ENCODE results near the gene SCEL.

SCEL gene

DNA sequence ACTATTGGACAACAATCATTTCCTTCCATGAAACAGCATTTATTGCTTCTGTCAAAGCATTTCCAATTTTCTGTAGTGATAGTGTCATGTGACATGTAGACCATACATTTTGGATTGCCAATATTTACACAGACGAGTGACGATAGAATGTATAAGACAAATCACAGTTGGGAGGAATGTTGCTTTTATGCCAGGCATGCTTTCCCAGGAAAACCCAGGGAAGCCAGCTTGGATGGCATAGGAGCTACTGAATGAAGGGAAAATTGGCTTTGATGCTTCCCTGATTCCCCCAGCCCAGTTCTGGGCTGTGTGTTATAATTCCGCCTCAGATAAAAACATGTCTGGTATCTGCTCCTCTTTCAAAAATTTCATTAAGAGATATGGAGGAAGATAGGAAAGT is 22.5 kb downstream of the SCEL start (continued):
- TF ChIP-seq, protein P1, sequence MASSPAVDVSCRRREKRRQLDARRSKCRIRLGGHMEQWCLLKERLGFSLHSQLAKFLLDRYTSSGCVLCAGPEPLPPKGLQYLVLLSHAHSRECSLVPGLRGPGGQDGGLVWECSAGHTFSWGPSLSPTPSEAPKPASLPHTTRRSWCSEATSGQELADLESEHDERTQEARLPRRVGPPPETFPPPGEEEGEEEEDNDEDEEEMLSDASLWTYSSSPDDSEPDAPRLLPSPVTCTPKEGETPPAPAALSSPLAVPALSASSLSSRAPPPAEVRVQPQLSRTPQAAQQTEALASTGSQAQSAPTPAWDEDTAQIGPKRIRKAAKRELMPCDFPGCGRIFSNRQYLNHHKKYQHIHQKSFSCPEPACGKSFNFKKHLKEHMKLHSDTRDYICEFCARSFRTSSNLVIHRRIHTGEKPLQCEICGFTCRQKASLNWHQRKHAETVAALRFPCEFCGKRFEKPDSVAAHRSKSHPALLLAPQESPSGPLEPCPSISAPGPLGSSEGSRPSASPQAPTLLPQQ (tag by site-specific recombination; IDR thresholded peaks at IDR 0.05) = no peak
- TF ChIP-seq, protein P2, sequence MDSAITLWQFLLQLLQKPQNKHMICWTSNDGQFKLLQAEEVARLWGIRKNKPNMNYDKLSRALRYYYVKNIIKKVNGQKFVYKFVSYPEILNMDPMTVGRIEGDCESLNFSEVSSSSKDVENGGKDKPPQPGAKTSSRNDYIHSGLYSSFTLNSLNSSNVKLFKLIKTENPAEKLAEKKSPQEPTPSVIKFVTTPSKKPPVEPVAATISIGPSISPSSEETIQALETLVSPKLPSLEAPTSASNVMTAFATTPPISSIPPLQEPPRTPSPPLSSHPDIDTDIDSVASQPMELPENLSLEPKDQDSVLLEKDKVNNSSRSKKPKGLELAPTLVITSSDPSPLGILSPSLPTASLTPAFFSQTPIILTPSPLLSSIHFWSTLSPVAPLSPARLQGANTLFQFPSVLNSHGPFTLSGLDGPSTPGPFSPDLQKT (IDR thresholded peaks at IDR 0.05; ENCODE audit: borderline replicate concordance, low read depth, low read length) = no peak
- no peak for TF ChIP-seq ZNF514 (tag by site-specific recombination; IDR thresholded peaks at IDR 0.05)
- no peak for TF ChIP-seq ZNF274 (IDR thresholded peaks at IDR 0.05; ENCODE audit: low read length)
- no peak for TF ChIP-seq ZNF274 (tag by site-specific recombination; IDR thresholded peaks at IDR 0.05; ENCODE audit: borderline replicate concordance)

GRCh38 chr13:77563111-77563510 is 27.6 kb downstream of the SCEL start:
- ChIA-PET POLR2A (no interaction called here), CTCF (interaction anchor here (0.7 to 2.6 kb wide), 3 partner anchors 70 to 1188 kb away, joined by 3 to 34 read pairs (median 5); no protein-coding TSS in a partner anchor)
- Histone ChIP-seq H3K4me1 (ENCODE audit: control insufficient read depth, insufficient read depth, low read length) (no peaks in the 10 kb centered on the region), H3K36me3 (ENCODE audit: control insufficient read depth in 2 of 2, insufficient read depth in 1 of 2, low read length in 2 of 2) (no peaks in the 10 kb centered on the region), H3K4me3 (ENCODE audit: low read depth, low read length) (no peak overlapping the region), H3K27ac (ENCODE audit: extremely low read depth, low read depth, low read length) (no peak overlapping the region), H3K9me3 (ENCODE audit: control insufficient read depth, insufficient read depth, low read depth, low read length) (no peaks in the 10 kb centered on the region)
- TF ChIP-seq KLF9 (tag by site-specific recombination; IDR thresholded peaks at IDR 0.05; ENCODE audit: low read depth) (no peak), TCF7L2 (IDR thresholded peaks at IDR 0.05; ENCODE audit: borderline replicate concordance, low read depth, low read length) (no peak), PRDM1 (tag by site-specific recombination; IDR thresholded peaks at IDR 0.05) (peak; percentile 96), ZNF223 (tag by site-specific recombination; IDR thresholded peaks at IDR 0.05) (no peak), GLIS2 (tag by site-specific recombination; IDR thresholded peaks at IDR 0.05) (no peak), BCL11A (tag by site-specific recombination; IDR thresholded peaks at IDR 0.05; ENCODE audit: low read depth) (no peak), ZNF530 (tag by site-specific recombination; IDR thresholded peaks at IDR 0.05; ENCODE audit: low read depth) (no peak), SP3 (tag by site-specific recombination; IDR thresholded peaks at IDR 0.05) (no peak), ZNF792 (tag by site-specific recombination; IDR thresholded peaks at IDR 0.05) (no peak), REST (tag by site-specific recombination; IDR thresholded peaks at IDR 0.05) (peak; percentile 98)
- TF ChIP-seq, protein P3, sequence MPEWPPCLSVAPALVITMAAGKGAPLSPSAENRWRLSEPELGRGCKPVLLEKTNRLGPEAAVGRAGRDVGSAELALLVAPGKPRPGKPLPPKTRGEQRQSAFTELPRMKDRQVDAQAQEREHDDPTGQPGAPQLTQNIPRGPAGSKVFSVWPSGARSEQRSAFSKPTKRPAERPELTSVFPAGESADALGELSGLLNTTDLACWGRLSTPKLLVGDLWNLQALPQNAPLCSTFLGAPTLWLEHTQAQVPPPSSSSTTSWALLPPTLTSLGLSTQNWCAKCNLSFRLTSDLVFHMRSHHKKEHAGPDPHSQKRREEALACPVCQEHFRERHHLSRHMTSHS (tag by site-specific recombination; IDR thresholded peaks at IDR 0.05) = no peak

DNA sequence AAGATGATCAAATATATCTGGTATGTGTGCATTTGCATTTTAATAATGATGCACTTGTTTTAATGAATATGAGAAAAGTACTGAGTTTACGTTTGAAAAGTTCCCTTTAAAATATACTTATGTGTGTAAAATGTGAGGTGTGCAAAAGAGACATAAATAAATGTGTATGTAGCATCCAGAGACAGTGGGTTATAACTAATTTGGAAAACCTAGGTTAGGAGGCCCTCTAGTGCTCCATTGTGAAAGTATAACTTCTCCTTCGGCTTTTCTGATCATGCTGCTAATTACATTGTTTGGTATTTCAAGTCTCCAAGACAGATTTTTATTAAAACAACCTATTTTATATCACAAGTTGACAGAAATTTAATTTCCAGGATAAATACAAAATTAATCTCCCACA is 30.1 kb downstream of the SCEL start:
- Histone ChIP-seq H3K36me3 (ENCODE audit: control insufficient read depth in 2 of 2, insufficient read depth in 1 of 2, low read length in 2 of 2) (no peaks in the 10 kb centered on the region), H3K9me3 (ENCODE audit: control insufficient read depth, insufficient read depth, low read depth, low read length) (no peaks in the 10 kb centered on the region), H3K4me1 (ENCODE audit: control insufficient read depth, insufficient read depth, low read length) (no peaks in the 10 kb centered on the region), H3K27ac (ENCODE audit: extremely low read depth, low read depth, low read length) (no peak overlapping the region), H3K4me3 (ENCODE audit: low read depth, low read length) (no peak overlapping the region)
- ChIA-PET CTCF (interaction anchor here (0.6 to 2.6 kb wide), 12 partner anchors 15 to 585 kb away, joined by 3 to 34 read pairs (median 4); no protein-coding TSS in a partner anchor), POLR2A (no interaction called here)
- TF ChIP-seq ZSCAN30 (tag by site-specific recombination; IDR thresholded peaks at IDR 0.05) = 0 out of 2 replicates have a peak, but pooled peaks have one; percentile 13
- no peak for TF ChIP-seq ZNF133 (tag by site-specific recombination; IDR thresholded peaks at IDR 0.05)
- peak; percentile 56 for TF ChIP-seq ZNF654 (tag by site-specific recombination; IDR thresholded peaks at IDR 0.05; ENCODE audit: low read depth)
- no peak for TF ChIP-seq ZNF449 (tag by site-specific recombination; IDR thresholded peaks at IDR 0.05)
